GM19043 (cell line): Measurements from ENCODE around the gene OR2A1.
"Not testable (repeated sequence)": the region's sequence is repeated elsewhere in the genome, so short reads cannot be mapped to it uniquely, and the experiment has no call there.

ENCODE experiments used
- ATAC-seq: cut with Tn5 transposase; IDR thresholded peaks from one replicate; pipeline ENCODE4 v1.9.1; 2021; ENCODE audit warnings: low read depth; ENCODE audit not compliant: unreplicated experiment

Gene OR2A1

GRCh38 chr7:144321677-144322206, 9.5 kb downstream of the OR2A1 start:
- ATAC-seq = not testable (repeated sequence)

GRCh38 chr7:144323359-144323758, 11.1 kb downstream of the OR2A1 start:
- not testable (repeated sequence) for ATAC-seq

- not testable (repeated sequence) for ATAC-seq
Observed at GRCh38 chr7:144325868-144326267, 13.6 kb downstream of the OR2A1 start.

GRCh38 chr7:144330044-144330443, 17.8 kb downstream of the OR2A1 start:
- not testable (repeated sequence) for ATAC-seq

- not testable (repeated sequence) for ATAC-seq
Observed at GRCh38 chr7:144331221-144331995, 19.2 kb downstream of the OR2A1 start.

GRCh38 chr7:144331996-144332288, 19.7 kb downstream of the OR2A1 start:
- ATAC-seq = not testable (repeated sequence)

- ATAC-seq = peak; percentile 23
Observed at GRCh38 chr7:144348625-144349024, 36.4 kb downstream of the OR2A1 start.

- not testable (repeated sequence) for ATAC-seq
Observed at GRCh38 chr7:144351667-144352066, 39.4 kb downstream of the OR2A1 start.

GRCh38 chr7:144355176-144355822, 43.1 kb downstream of the OR2A1 start, which contains the start of gene ARHGEF5:
TSS of gene ARHGEF5 (plus strand) at chr7:144355402. CDS start at chr7:144362670, 7,268 bp downstream.
- ATAC-seq = peak; percentile 62

GRCh38 chr7:144356185-144356584, 44.0 kb downstream of the OR2A1 start:
- ATAC-seq = not testable (repeated sequence)

GRCh38 chr7:144356860-144357259, 44.6 kb downstream of the OR2A1 start:
- ATAC-seq = not testable (repeated sequence)

GRCh38 chr7:144362061-144362460, 49.8 kb downstream of the OR2A1 start:
- not testable (repeated sequence) for ATAC-seq

GRCh38 chr7:144365523-144365922, 53.3 kb downstream of the OR2A1 start:
- not testable (repeated sequence) for ATAC-seq

- ATAC-seq = not testable (repeated sequence)
Observed at GRCh38 chr7:144367250-144367649, 55.0 kb downstream of the OR2A1 start.

- ATAC-seq = peak; percentile 42
Observed at GRCh38 chr7:144369221-144369620, 57.0 kb downstream of the OR2A1 start.
